Esophagus squamous epithelium (tissue), 5 donors: Measurements from ENCODE around the gene LCA5. TPM values are rescaled to one million over a fixed set of nuclear protein-coding genes. Genes with fewer than 3 reads are reported as not detected.
"Not testable (repeated sequence)": the region's sequence is repeated elsewhere in the genome, so short reads cannot be mapped to it uniquely, and the experiment has no call there.

Experiments
- DNase-seq: peaks from one replicate; lab custom pipeline; 2025; lab: John Stamatoyannopoulos, UW
- H3K27ac ChIP-seq, 4 donors: fragments of 200-600 bp; sonication (generic); one replicate each; pipeline ENCODE4 v1.5.1; 2016 to 2019; ENCODE audit warnings: mild to moderate bottlenecking in 1 of 4
- H3K27me3 ChIP-seq, 4 donors: fragments of 200-600 bp; sonication (generic); 1 replicate in 3 of 4; 2 replicates in 1 of 4; pipeline versions ENCODE4 v1.5.1 to v1.6.0; 2017 to 2021; ENCODE audit warnings: antibody characterized with exemption in 1 of 4
- H3K36me3 ChIP-seq, 3 donors: fragments of 200-600 bp; sonication (generic); one replicate each; pipeline ENCODE4 v1.5.1; 2016 to 2019
- H3K4me1 ChIP-seq, 3 donors: fragments of 200-600 bp; sonication (generic); one replicate each; pipeline ENCODE4 v1.5.1; 2017 to 2019
- H3K4me3 ChIP-seq, 4 donors: fragments of 200-600 bp; sonication (generic); 1 replicate in 3 of 4; 2 replicates in 1 of 4; pipeline ENCODE4 v1.5.1; 2016 to 2019; ENCODE audit warnings: mild to moderate bottlenecking in 2 of 4, moderate library complexity in 1 of 4
- H3K9me3 ChIP-seq, 3 donors: fragments of 200-600 bp; sonication (generic); one replicate each; pipeline ENCODE4 v1.5.1; 2016 to 2019
- CTCF ChIP-seq, 6 experiments: fragments of 450-650 bp in 4 of 6; fragments of 200-600 bp in 2 of 6; sonication (generic) in 2 of 6; IDR thresholded peaks; one replicate each; pipeline ENCODE4 v1.5.1; 2016 to 2019; ENCODE audit warnings: antibody characterized with exemption in 6 of 6, mild to moderate bottlenecking in 4 of 6, moderate library complexity in 4 of 6
- POLR2A ChIP-seq, 4 donors: fragments of 450-650 bp; IDR thresholded peaks; one replicate each; pipeline ENCODE4 v1.6.1; 2017; ENCODE audit warnings: antibody characterized with exemption in 4 of 4, mild to moderate bottlenecking in 4 of 4, moderate library complexity in 3 of 4
- WGBS, 2 donors: methylation state at CpG; one replicate each; pipeline ENCODE4 v1.1.5; 2018; 5-methylcytosine and 5-hydroxymethylcytosine counted together
- intact Hi-C: fragments of 100-400 bp; cut with DNase I; formaldehyde crosslinking; loops from one replicate; pipeline ENCODE4 v1.15.0; 2022
- total RNA-seq, 4 donors: library from RNA; depleted of rRNA; stranded (reverse); fragments of >200 nt; gene quantifications; one replicate each; pipeline ENCODE4 v1.1.0, GENCODE V29; 2016
- donor health status: DM: yes; HTN: yes; CAD: no.

The LCA5 gene
- total RNA-seq = 1 to 10 TPM; 1.2 to 3.6 (median 2.4) TPM

GRCh38 chr6:79536954-79537747, at the start of gene LCA5:
Gene LCA5 (minus strand): TSS chr6:79537430. CDS start chr6:79518894, 18,536 bp downstream.
- H3K4me1 ChIP-seq = peaks cover 0 to 27% (median 0%) of the 10 kb centered on the region in 3 donors
- DNase-seq = peak; percentile 73
- intact Hi-C loops = no loop called here
- H3K27ac ChIP-seq = peak within 1 kb of the TSS; percentile 89 to 96 (median 89)
- 1 to 3% methylated on average over 28 to 31 of the region's 56 CpGs for WGBS, 2 donors
- no peaks in the 10 kb centered on the region for H3K9me3 ChIP-seq
- TF ChIP-seq CTCF (IDR thresholded peaks at IDR 0.05) (no peak), POLR2A (IDR thresholded peaks at IDR 0.05) (peak in 2 of 4 donors; percentile 36 to 50)
- H3K36me3 ChIP-seq = peaks cover 0 to 9% (median 0%) of the 10 kb centered on the region in 3 donors
- no peaks in the 10 kb centered on the region for H3K27me3 ChIP-seq
- peak within 1 kb of the TSS; percentile 54 to 83 (median 68) for H3K4me3 ChIP-seq

DNA sequence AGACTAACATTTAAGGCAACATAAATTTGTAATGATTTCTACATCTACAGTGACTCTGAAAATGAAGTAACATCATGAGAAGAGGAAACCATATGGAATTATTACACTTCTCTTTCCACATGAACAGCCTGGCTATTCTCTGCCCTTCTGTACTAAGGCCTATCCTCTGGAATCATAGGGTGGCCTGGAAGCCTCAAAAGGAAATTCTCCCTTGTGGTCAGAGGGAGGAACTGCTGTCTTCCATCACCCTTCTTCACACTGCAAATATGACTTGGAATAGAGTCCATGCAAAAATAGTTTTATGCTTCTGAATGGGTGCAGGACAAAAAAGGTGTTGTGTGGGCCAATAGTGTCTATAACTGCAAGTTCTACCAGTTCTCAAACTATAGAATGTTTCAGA, 49.3 kb upstream of the LCA5 start:
- Histone ChIP-seq H3K9me3 (no peaks in the 10 kb centered on the region), H3K4me1 (no peaks in the 10 kb centered on the region), H3K27me3 (no peaks in the 10 kb centered on the region), H3K4me3 (no peak overlapping the region), H3K36me3 (no peaks in the 10 kb centered on the region), H3K27ac (no peak overlapping the region)
- DNase-seq = no peak
- intact Hi-C loops = no loop called here
- TF ChIP-seq POLR2A (IDR thresholded peaks at IDR 0.05) = no peak
- peak in 5 of 6 experiments; percentile 6 to 45 (median 16) for TF ChIP-seq CTCF (IDR thresholded peaks at IDR 0.05)

DNA sequence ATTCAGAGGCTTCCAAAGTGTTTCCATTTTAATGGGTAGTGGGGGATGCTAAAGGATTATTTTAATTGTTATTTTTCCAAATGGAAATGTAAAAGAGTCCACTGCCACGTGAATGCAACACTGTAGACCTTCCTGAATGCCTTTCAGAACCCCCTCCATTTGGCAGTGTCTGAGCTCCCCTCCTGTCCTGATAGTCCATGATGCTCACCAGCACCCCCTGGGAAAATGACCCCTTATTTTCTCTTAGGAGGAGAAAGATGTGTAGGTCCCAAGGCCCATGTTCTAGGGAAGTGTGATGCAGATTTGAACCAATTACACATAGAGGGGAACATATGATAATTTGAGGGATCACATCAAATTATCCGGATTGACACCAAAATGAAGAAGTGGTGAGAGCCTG, 47.1 kb upstream of the LCA5 start:
- H3K36me3 ChIP-seq = no peaks in the 10 kb centered on the region
- H3K4me1 ChIP-seq = no peaks in the 10 kb centered on the region
- TF ChIP-seq CTCF (IDR thresholded peaks at IDR 0.05) = no peak
- TF ChIP-seq POLR2A (IDR thresholded peaks at IDR 0.05) = no peak
- H3K4me3 ChIP-seq = no peak overlapping the region
- H3K9me3 ChIP-seq = no peaks in the 10 kb centered on the region
- 49 to 71% methylated on average over 2 of the region's 2 CpGs for WGBS, 2 donors
- no peak overlapping the region for H3K27ac ChIP-seq
- intact Hi-C loops = no loop called here
- no peak for DNase-seq
- H3K27me3 ChIP-seq = no peaks in the 10 kb centered on the region

DNA sequence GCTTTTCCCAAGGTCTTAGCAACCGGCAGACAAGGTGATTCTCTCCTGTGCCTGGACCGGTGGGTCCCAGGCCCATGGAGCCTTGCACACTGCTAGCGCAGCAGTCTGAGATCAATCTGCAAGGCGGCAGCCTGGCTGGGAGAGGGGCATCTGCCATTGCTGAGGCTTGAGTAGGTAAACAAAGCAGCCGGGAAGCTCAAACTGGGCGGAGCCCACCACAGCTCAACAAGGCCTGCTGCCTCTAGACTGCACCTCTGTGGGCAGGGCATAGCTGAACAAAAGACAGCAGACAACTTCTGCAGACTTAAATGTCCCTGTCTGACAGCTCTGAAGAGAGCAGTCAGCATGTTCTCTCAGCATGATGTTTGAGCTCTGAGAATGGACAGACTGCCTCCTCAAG, 40.7 kb upstream of the LCA5 start:
- H3K36me3 ChIP-seq, intact Hi-C loops, H3K4me1 ChIP-seq, H3K9me3 ChIP-seq, DNase-seq, H3K4me3 ChIP-seq, H3K27me3 ChIP-seq, H3K27ac ChIP-seq: not testable (repeated sequence)
- 80 to 89% methylated on average over 1 to 2 of the region's 6 CpGs for WGBS, 2 donors

- Histone ChIP-seq H3K4me3 (no peak overlapping the region), H3K27ac (no peak overlapping the region), H3K27me3 (no peaks in the 10 kb centered on the region), H3K36me3 (no peaks in the 10 kb centered on the region), H3K9me3 (no peaks in the 10 kb centered on the region), H3K4me1 (peaks cover 0 to 20% (median 6%) of the 10 kb centered on the region in 3 donors)
- DNase-seq = no peak
- TF ChIP-seq POLR2A (IDR thresholded peaks at IDR 0.05) (no peak), CTCF (IDR thresholded peaks at IDR 0.05) (no peak)
- WGBS, 2 donors = 100% methylated on average over 1 of the region's 1 CpG
- intact Hi-C loops = no loop called here
These were observed 37.5 kb upstream of the LCA5 start for GRCh38 chr6:79574630-79575225.
